Renal cortex interstitium (tissue), 11 donors: ENCODE results near the gene MAEA. TPM values are rescaled to one million over a fixed set of nuclear protein-coding genes. Genes with fewer than 3 reads are reported as not detected.

Experiments used
- DNase-seq, 11 donors: peaks; one replicate each; pipeline ENCODE4 v3.0.0-alpha.2; 2013; ENCODE audit warnings: low read depth in 9 of 11, low spot score in 4 of 11; ENCODE audit errors: extremely low read depth in 1 of 11
- polyA plus RNA-seq, 3 donors: library from polyadenylated mRNA; unstranded; fragments of 120-200 nt; gene quantifications; one replicate each; pipeline ENCODE4 v1.2.1, GENCODE V29; 2013; ENCODE audit not compliant: insufficient read length in 3 of 3

The MAEA gene
- polyA plus RNA-seq, 3 donors, result 59.8 to 85.4 (median 73.0) TPM

- DNase-seq, result no peak
Observed at GRCh38 chr4:1353186-1354055, 63.7 kb downstream of the MAEA start.

GRCh38 chr4:1354136-1354982 lies 64.7 kb downstream of the MAEA start:
- no peak for DNase-seq

GRCh38 chr4:1354983-1355275 lies 65.2 kb downstream of the MAEA start:
- DNase-seq, result no peak

DNA sequence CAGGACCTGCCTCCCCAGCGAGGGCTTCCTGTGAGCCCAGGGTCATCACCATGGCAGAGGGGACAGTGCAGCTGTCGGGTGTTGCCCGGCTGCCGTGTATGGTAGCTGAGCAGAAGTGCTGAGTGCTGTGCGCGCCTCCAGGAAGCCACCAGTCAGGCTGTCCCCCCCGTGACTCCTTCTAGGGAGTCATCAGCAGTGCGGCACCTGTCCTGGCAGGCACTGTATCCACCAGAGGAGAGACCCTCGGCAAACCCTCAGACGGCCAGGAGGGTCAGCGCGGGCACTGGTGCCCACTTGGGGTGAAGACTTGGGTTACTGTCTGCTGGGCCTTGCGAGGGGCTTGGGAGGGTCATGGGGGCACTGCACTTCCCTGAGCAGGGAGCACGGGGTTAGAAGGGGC lies 65.7 kb downstream of the MAEA start:
- DNase-seq, result no peak

DNA sequence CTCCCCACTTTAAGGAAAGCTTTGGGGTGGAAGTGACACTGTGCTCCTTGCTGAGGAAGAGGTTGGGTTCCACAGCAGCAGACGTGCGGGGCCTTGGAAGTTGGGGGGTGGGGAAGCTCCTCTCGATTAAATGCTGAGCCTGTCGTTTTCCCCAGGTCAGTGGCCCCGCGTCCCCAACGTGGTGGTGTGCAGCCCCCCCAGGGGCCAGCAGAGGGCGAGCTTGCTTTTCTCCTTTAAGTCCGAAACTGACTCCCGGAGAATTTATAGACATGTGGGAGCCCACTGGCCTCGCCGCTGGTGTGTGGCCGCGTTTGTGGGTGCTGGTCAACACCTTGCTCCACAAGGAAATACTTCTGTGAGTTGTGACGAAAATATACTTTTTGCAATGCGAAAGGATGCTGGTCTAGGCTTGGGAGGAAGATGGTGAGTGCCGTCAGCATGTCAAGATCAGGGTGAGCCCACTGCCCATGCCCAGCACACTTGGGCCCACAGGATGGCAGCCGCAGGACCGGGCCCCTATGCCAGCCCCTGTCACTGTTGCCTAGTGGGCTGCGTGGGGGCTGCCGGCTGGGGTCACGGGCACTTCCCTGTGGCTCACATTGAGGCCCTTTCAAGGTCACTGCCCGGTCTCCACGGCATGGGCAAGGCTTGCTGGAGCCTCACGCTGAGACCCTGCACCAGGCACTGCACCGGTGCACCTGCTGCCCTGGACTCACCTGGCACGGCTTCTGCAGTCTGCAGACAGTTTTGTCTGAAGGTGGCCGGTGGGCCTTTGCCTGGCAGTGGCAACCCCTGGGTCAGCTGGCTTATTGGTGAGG lies 66.7 kb downstream of the MAEA start:
- peak in 10 of 11 donors; percentile 12 to 36 (median 29) for DNase-seq

- DNase-seq, result no peak
Observed at GRCh38 chr4:1357356-1358248, 67.9 kb downstream of the MAEA start.

- no peak for DNase-seq
Observed at GRCh38 chr4:1358421-1359143, 68.9 kb downstream of the MAEA start.

- no peak for DNase-seq
Observed at GRCh38 chr4:1359144-1359501, 69.4 kb downstream of the MAEA start.

DNA sequence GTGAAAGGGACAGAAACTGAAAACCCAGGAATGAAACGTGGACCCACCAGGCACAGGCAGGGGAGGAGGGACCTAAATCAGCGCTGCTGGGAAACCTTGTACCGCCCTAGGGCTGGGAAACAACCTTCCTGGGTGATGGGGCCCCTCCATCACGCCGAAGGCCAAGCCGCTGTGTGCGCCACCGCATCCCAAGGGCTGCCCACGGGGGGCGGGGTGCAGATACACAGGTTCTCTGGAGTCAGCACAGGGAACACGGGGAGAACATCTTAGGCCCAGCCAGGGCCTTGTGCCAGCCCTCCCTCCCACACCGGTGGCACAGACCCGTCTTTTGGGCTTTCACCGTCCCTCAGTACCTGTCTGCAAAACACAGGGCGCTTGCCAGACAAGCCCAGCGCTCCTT lies 70.3 kb downstream of the MAEA start:
- no peak for DNase-seq

GRCh38 chr4:1360423-1361283 lies 71.0 kb downstream of the MAEA start:
- DNase-seq, result no peak

- DNase-seq, result no peak
Observed at GRCh38 chr4:1361431-1361830, 71.7 kb downstream of the MAEA start.

DNA sequence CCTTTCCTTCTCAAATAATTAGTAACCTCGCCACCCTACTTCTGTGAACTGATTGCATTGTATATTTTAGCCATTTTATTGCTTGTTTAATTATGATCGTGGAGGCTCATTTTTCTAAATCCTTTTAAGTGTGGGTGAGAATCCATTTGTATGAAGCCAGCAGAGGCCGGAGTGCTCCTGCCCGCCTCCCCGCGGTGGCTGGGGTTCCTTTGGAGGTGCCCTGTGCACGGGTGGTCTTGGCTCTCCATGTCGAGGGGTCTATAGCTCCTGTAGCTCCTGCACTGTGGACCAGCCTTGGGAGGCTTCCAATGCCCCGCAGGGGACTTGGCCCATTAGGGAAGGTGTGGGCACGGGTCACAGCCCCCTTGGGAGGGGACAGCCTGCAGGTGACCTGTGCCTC lies 72.4 kb downstream of the MAEA start:
- DNase-seq, result no peak

- DNase-seq, result no peak
Observed at GRCh38 chr4:1362521-1362920, 72.8 kb downstream of the MAEA start.

DNA sequence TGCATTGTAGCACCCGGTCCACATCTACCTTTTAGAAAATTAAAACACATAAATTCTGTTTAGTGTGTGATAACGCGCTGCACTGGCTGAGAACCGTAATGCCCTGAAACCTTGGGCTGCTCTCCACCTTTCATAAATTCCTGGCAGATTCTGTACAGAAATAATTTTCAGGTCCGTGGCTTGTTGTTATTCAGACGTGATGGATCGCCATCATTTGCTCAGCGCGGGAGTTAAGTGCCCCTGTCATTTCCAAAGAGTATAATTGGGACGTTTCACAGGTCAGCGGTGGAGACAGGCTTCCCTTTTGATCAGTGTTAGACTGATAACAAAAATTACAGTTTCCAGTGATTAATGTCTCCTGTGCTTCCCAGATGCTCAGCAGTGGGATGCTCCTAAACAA lies 73.8 kb downstream of the MAEA start:
- no peak for DNase-seq

- no peak for DNase-seq
Observed at GRCh38 chr4:1364217-1364616, 74.5 kb downstream of the MAEA start.

DNA sequence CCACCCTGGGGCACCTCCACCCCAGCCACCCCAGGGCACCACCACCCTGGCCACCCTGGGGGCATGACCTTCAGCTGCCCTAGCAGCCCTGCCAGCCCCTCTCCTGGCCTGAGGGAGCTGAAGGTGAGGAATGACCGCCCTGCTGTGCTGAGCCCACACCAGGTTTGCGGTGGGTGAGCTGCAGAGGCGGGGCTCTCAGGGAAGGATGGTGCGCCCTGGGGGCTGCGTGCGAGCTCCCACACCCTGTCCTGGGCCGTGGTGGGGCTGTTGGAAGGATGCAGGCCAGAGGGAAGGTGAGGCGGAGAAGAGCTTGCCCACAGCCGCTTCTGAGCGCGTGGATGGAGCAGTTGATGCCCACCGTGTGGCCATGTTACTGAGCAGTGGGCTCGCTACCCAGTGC lies 75.1 kb downstream of the MAEA start:
- no peak for DNase-seq
